Upper lobe of left lung (tissue), 6 donors: ENCODE results near the gene COG4. TPM values are rescaled to one million over a fixed set of nuclear protein-coding genes. Genes with fewer than 3 reads are reported as not detected.

Experiments
- ATAC-seq, 2 donors: fragments of 200-7000 bp; cut with Tn5 transposase; one replicate each; pipeline ENCODE4 v1.9.1; 2022; ENCODE audit warnings: mild to moderate bottlenecking in 2 of 2, moderate library complexity in 2 of 2; ENCODE audit not compliant: low FRiP score in 2 of 2
- DNase-seq, 2 donors: peaks; one replicate each; pipeline ENCODE4 v3.0.0-alpha.2; 2019 to 2020
- H3K27ac ChIP-seq, 4 donors: fragments of 200-600 bp; sonication (generic); one replicate each; pipeline ENCODE4 v1.5.1; 2016 to 2019
- H3K27me3 ChIP-seq, 4 donors: fragments of 200-600 bp; sonication (generic); one replicate each; pipeline ENCODE4 v1.5.1; 2017 to 2019
- H3K36me3 ChIP-seq, 4 donors: fragments of 200-600 bp; sonication (generic); one replicate each; pipeline ENCODE4 v1.5.1; 2016 to 2019
- H3K4me1 ChIP-seq, 4 donors: fragments of 200-600 bp; sonication (generic); one replicate each; pipeline ENCODE4 v1.5.1; 2018 to 2019
- H3K4me3 ChIP-seq, 4 donors: fragments of 200-600 bp; sonication (generic); one replicate each; pipeline ENCODE4 v1.5.1; 2017 to 2019; ENCODE audit warnings: mild to moderate bottlenecking in 2 of 4, moderate library complexity in 1 of 4
- H3K9me3 ChIP-seq, 4 donors: fragments of 200-600 bp; sonication (generic); one replicate each; pipeline ENCODE4 v1.5.1; 2018 to 2019
- EP300 ChIP-seq, 4 donors: sonication (generic); formaldehyde crosslinking; IDR thresholded peaks; one replicate each; pipeline ENCODE4 v1.5.1; 2017; ENCODE audit warnings: antibody characterized with exemption in 4 of 4, control low read depth in 2 of 4
- POLR2A ChIP-seq, 4 donors: fragments of 450-650 bp; IDR thresholded peaks; one replicate each; pipeline ENCODE4 v1.5.1; 2016 to 2017; ENCODE audit warnings: antibody characterized with exemption in 4 of 4, mild to moderate bottlenecking in 2 of 4
- POLR2AphosphoS5 ChIP-seq, 2 donors: sonication (generic); formaldehyde crosslinking; IDR thresholded peaks; one replicate each; pipeline ENCODE4 v1.5.1; 2017; ENCODE audit warnings: antibody characterized with exemption in 2 of 2
- WGBS, 2 donors: methylation state at CpG; one replicate each; pipeline ENCODE4 v1.1.5; 2017 to 2018; 5-methylcytosine and 5-hydroxymethylcytosine counted together
- total RNA-seq, 6 donors: library from RNA; depleted of rRNA in 4 of 6; stranded (reverse); fragments of >200 nt in 4 of 6; gene quantifications; one replicate each; pipeline versions ENCODE4 v1.1.0 to v1.2.1, GENCODE V29; 2016 to 2021
- TF ChIP-seq, protein P1 (sequence below), 6 experiments: fragments of 450-650 bp in 4 of 6; fragments of 200-600 bp in 2 of 6; sonication (generic) in 2 of 6; IDR thresholded peaks; one replicate each; pipeline ENCODE4 v1.5.1; 2016 to 2019; ENCODE audit warnings: antibody characterized with exemption in 6 of 6
- donor health status: DM: no; HTN: no; CAD: no; lungs with moderate emphysema.
- donor health status: DM: no; HTN: yes; CAD: no; lungs with severe emphysema.

The COG4 gene
- total RNA-seq, 6 donors from 2014 or later: 35.0 to 111 (median 59.6) TPM

DNA sequence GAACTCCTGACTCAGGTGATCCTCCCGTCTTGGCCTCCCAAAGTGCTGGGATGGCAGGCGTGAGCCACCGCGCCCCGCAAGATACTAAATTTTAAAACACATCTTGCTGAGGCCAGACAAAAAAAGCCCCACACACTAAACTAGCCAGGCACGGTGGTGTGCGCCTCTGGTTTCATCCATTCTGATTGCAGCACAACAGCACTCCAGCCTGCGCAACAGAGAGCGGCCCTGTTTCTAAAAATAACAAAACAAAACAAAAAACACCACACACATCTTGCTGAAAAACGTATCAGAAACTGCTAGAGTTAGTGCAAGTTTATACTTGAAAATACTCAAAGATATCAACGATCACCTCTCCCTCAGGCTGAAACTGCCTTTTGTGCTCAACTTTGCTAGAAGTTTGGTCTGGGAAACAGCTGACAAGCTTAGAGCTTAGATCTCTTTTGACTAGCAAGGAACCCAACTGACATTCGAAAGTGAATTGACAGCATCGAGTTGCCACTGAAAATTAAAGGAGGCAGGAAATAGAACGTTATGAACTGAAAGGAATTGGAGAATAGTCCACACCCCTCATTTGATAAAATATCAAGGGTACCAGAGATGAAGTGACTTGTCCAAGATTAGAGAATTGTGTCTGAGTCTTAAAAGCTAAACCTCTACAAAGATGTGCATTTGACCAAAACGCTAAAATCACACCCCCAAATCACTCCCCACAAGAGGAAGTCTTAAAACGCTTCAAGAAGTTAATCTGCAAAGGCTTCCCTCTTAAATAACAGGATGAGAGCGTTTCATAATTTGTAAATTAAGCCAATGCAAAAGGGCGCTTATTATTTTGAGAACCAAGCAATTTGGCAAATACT lies 908 bp downstream of the COG4 start:
- peak overlapping the region; percentile 67 to 93 (median 91) for H3K4me3 ChIP-seq
- 42 to 45% methylated on average over 18 of the region's 18 CpGs for WGBS, 2 donors
- TF ChIP-seq POLR2AphosphoS5 (IDR thresholded peaks at IDR 0.05) (no peak), POLR2A (IDR thresholded peaks at IDR 0.05) (no peak), EP300 (IDR thresholded peaks at IDR 0.05) (no peak)
- TF ChIP-seq, protein P1, sequence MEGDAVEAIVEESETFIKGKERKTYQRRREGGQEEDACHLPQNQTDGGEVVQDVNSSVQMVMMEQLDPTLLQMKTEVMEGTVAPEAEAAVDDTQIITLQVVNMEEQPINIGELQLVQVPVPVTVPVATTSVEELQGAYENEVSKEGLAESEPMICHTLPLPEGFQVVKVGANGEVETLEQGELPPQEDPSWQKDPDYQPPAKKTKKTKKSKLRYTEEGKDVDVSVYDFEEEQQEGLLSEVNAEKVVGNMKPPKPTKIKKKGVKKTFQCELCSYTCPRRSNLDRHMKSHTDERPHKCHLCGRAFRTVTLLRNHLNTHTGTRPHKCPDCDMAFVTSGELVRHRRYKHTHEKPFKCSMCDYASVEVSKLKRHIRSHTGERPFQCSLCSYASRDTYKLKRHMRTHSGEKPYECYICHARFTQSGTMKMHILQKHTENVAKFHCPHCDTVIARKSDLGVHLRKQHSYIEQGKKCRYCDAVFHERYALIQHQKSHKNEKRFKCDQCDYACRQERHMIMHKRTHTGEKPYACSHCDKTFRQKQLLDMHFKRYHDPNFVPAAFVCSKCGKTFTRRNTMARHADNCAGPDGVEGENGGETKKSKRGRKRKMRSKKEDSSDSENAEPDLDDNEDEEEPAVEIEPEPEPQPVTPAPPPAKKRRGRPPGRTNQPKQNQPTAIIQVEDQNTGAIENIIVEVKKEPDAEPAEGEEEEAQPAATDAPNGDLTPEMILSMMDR (IDR thresholded peaks at IDR 0.05): no peak
- ATAC-seq: no peak
- no peaks in the 10 kb centered on the region for H3K27me3 ChIP-seq
- H3K9me3 ChIP-seq: no peaks in the 10 kb centered on the region
- H3K27ac ChIP-seq: peak overlapping the region; percentile 89 to 94 (median 93)
- H3K36me3 ChIP-seq: peaks cover 6 to 32% (median 23%) of the 10 kb centered on the region in 4 donors
- DNase-seq: no peak
- peaks cover 32 to 55% (median 37%) of the 10 kb centered on the region in 4 donors for H3K4me1 ChIP-seq

DNA sequence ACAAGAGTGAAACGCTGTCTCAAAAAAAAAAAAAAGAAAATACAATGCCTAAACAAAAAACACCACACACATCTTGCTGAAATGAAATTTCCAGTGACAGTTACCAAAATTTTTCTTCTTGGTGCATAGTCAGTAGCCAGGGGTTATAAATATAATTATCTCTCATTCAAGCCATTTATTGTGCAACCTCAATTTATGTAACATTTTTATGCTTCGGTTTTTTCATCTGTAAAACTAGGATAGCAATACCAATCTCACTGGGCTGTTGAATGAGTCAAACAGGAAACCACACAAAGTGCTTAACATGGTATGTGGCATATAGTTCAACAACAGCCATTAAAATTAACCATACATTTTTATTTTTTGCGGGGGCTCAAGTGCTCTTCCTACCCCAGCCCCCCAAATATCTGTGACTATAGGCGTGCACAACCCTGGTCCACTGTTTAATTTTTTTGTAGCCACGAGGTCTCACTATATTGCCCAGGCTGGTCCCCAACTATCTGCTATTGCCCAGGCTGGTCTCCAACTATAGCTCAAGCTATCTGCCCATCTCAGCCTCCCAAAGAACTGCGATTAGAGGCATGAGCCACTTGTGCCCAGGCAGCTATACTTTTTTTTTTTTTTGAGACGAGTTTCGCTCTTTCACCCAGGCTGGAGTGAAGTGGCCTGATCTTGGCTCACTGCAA lies 2.6 kb downstream of the COG4 start:
- Histone ChIP-seq H3K4me1 (peaks cover 17 to 38% (median 23%) of the 10 kb centered on the region in 4 donors), H3K27me3 (no peaks in the 10 kb centered on the region), H3K27ac (no peak overlapping the region), H3K4me3 (no peak overlapping the region), H3K36me3 (peaks cover 11 to 39% (median 30%) of the 10 kb centered on the region in 4 donors), H3K9me3 (no peaks in the 10 kb centered on the region)
- no peak for ATAC-seq
- WGBS, 2 donors: 56 to 62% methylated on average over 8 of the region's 8 CpGs
- no peak for DNase-seq
- TF ChIP-seq EP300 (IDR thresholded peaks at IDR 0.05) (no peak), POLR2A (IDR thresholded peaks at IDR 0.05) (no peak), POLR2AphosphoS5 (IDR thresholded peaks at IDR 0.05) (no peak)
- TF ChIP-seq, protein P1 (IDR thresholded peaks at IDR 0.05): no peak

DNA sequence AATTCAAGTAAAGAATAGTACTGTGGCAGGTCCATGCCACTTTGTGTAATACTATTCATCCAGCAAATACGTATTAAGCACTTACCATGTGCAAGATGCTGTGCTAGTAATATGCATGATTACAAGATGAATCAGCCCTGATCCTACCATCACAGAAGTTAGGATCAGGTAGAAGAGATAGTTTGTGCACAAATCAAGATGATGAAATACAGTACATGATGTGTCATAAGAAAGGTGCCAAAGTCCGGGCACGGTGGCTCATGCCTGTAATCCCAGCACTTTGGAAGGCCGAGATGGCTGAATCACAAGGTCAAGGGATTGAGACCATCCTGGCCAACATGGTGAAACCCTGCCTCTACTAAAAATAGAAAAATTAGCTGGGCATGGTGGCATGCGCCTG lies 10.9 kb downstream of the COG4 start:
- no peak for TF ChIP-seq POLR2AphosphoS5 (IDR thresholded peaks at IDR 0.05)
- TF ChIP-seq, protein P1 (IDR thresholded peaks at IDR 0.05): no peak
- TF ChIP-seq EP300 (IDR thresholded peaks at IDR 0.05): no peak
- no peak for TF ChIP-seq POLR2A (IDR thresholded peaks at IDR 0.05)
- DNase-seq (no peak), ATAC-seq (no peak)
- H3K4me1 ChIP-seq: no peaks in the 10 kb centered on the region
- no peaks in the 10 kb centered on the region for H3K27me3 ChIP-seq
- 94 to 97% methylated on average over 5 of the region's 5 CpGs for WGBS, 2 donors
- no peak overlapping the region for H3K27ac ChIP-seq
- no peaks in the 10 kb centered on the region for H3K9me3 ChIP-seq
- no peak overlapping the region for H3K4me3 ChIP-seq
- peaks cover 48 to 100% (median 86%) of the 10 kb centered on the region in 4 donors for H3K36me3 ChIP-seq

DNA sequence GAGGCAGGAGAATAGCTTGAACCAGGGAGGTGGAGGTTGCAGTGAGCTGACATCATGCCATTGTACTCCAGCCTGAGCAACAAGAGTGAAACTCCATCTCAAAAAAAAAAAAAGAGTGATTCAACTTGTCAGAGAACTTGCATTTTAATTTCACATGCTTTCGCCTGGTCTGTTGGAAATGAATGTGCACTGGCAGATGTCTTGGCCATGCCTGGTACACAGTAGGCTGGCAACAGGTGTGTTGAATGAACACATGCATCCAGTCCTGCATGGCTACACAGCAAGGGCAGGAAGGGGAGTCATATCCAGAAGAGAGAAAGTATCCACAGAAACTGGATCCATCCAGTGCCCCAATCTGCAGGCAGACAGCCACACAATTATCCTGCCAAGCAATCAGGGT lies 11.5 kb downstream of the COG4 start:
- Histone ChIP-seq H3K9me3 (no peaks in the 10 kb centered on the region), H3K27me3 (no peaks in the 10 kb centered on the region), H3K36me3 (peaks cover 45 to 100% (median 85%) of the 10 kb centered on the region in 4 donors), H3K4me3 (no peak overlapping the region), H3K27ac (no peak overlapping the region), H3K4me1 (no peaks in the 10 kb centered on the region)
- WGBS, 2 donors: 100% methylated on average over 1 of the region's 1 CpG
- TF ChIP-seq, protein P1 (IDR thresholded peaks at IDR 0.05): no peak
- no peak for TF ChIP-seq EP300 (IDR thresholded peaks at IDR 0.05)
- no peak for TF ChIP-seq POLR2A (IDR thresholded peaks at IDR 0.05)
- no peak for TF ChIP-seq POLR2AphosphoS5 (IDR thresholded peaks at IDR 0.05)
- DNase-seq (no peak), ATAC-seq (no peak)
